Activated CD8-positive, alpha-beta memory T cell treated with anti-CD3 and anti-CD28 coated beads, Interleukin-2, amount 50 U/mL, for 1 hour (primary cell): ENCODE results near the gene SFXN1.

Source experiments
- DNase-seq: peaks from one replicate; pipeline ENCODE4 v3.0.0-alpha.2; 2020; ENCODE audit errors: extremely low read depth

SFXN1 gene

GRCh38 chr5:175541264-175541663 lies 62.9 kb downstream of the SFXN1 start:
- DNase-seq: no peak

DNA sequence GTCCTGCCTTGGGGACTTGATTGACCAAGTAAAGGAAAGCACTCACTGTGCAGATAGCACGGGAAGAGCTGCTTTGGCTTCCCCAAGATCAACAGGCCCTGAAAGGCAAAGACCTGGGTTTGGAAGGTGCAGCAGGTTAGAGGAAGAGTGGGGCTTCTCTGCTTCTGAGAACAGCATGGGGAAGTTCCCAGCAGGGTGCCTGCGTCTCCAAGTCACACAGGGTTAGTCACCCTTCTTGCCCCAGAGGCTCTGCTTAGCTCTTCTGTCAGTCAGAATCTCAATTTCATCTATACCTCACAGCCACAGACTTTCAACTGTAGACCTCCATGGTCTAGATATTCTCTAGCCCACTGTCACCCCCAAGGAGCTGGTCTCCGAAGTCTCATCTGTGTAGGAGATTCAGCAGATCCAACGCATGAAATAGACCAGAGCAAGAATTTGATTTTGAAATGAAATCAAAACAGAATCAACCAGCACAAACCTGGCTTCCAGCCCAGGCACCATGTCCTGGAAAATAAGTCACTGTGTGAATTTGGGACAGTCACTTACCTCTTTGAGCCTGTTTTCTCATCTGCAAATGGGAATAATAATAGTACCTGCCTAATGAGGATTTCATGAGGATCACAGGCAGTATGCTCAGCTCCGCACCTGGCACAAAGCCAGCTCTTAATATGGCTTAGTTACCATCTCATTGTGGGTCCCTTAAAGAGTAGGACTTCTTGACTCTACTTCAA lies 64.0 kb downstream of the SFXN1 start:
- no peak for DNase-seq

GRCh38 chr5:175542966-175543235 lies 64.5 kb downstream of the SFXN1 start:
- no peak for DNase-seq

GRCh38 chr5:175544108-175544511 lies 65.8 kb downstream of the SFXN1 start:
- DNase-seq: no peak

- DNase-seq: no peak
Measured at GRCh38 chr5:175544586-175544985, 66.2 kb downstream of the SFXN1 start.

GRCh38 chr5:175547842-175548241 lies 69.5 kb downstream of the SFXN1 start:
- DNase-seq: no peak

- no peak for DNase-seq
Measured at GRCh38 chr5:175548626-175549311, 70.4 kb downstream of the SFXN1 start.

DNA sequence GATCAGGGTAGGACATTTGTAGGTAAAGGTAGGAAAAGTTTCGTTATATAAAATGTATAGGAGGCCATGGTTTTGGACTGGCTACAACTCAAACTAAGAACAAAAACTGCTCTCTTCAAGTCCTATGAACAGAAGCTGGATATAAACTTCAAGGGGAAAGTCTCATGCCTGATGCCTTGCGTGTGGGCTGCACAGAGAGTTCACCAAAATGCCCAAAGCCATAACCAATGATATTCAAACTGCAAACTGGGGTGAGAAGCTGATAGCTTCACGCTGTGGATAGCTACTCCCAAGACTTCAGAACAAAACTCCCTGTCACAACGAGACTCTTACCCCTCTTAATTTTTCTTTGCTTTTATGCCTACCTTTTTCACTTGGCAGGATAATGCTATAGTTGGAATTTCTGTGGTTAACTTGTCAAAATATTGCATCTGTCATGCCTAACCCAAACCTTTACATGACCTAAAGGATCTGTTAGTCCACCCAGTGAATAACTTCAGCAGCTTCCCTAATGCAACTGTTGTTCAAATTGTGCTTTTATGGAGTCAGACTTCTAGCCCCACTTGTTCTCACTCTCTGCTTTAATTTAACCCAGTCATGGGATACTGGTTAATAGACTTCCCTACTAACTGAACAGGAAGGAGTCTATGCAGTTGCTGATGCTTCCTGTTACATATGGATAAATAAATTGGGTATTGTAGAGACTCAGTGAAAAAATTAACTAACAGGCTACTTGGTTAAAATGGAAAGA lies 71.9 kb downstream of the SFXN1 start:
- no peak for DNase-seq

GRCh38 chr5:175551266-175551665 lies 72.9 kb downstream of the SFXN1 start:
- no peak for DNase-seq

GRCh38 chr5:175554296-175554695 lies 75.9 kb downstream of the SFXN1 start:
- DNase-seq: no peak

DNA sequence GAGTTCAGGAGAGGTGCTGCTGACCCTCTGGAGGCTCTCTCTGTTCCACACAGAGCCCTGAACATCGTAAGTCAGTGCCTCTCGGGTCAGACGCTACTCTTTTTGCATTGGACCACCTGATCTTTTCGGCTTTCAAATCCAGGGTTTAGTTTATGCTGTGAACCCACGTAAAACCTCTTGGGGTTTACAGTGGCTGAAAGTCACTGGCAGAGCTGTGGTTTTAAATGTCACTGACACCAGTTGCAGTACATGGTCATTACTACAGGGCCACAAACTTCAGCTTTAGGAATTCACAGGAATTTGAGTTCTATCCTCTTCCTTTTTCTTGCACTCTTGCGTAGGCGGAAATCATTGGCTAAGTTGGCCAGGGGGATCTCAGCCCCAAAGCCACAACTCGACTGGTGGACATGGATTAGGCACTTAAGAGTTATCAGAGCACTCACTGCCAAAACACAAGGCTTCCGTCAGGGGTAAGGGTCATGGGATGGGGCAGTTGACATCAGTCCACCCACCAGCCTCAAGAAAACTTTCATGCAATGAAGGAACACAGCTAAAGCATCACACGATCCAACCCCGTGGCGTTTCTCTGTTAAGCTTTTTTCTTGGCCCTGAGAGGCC lies 76.9 kb downstream of the SFXN1 start:
- no peak for DNase-seq

DNA sequence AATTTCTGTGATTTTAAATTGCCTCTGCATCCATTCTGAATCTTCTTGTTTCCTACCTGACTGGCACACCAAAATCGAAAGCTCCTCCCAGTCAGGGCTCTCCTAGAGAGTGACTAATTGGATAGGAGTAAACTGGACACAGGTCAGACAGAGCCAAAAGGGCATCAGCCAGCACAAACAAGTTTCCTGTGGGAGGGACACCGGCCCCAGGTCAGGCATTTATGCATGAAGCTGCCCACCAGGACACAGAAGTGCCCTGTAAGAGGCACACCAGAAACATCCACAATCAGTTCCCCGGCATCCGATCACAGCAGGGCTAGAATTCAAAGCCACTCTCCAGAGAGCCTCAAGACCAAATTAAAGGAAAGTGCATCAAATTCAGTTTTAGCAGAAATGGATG lies 78.4 kb downstream of the SFXN1 start:
- DNase-seq: no peak

GRCh38 chr5:175557778-175558177 lies 79.4 kb downstream of the SFXN1 start:
- no peak for DNase-seq

DNA sequence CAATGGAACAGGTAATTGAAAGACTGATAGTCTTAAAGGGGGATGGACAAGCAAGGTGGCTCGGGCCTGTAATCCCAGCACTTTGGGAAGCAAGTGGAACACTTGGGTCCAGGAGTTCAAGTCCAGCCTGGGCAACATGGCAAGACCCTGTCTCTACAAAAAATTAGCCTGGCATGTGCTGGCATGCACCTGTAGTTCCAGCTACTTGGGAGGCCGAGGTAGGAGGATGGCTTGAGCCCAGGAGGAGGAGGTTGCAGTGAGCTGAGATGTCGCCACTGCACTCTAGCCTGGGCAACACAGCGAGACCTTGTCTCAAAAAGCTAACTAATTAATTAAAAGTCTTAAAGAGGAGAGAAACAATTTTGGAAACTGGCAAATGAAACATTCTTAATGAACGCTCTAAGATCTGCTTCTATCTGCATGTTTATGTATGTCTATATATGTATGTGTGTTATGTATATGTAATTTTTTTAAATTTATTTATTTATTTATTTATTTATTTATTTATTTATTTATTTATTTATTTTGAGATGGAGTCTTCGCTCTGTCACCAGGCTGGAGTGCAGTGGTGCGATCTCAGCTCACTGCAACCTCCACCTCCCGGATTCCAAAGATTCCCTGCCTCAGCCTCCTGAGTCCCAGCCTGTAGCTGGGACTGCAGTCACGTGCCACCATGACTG lies 80.6 kb downstream of the SFXN1 start:
- no peak for DNase-seq

DNA sequence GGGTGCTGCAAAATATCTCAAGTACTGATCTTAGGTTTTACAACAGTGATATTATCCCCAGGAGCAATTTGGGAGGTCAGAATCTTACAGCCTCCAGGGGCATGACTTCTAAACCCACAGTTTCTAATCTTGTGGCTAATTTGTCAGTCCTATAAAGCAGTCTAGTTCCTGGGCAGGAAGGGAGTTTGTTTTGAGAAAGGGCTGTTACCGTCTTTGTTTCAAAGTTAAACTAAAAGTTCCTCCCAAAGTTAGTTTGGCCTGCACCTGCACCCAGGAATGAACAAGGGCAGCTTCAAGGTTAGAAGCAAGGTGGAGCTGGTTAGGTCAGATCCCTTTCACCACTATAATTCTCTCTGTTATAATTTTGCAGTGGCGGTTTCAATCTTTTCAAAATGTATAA lies 81.7 kb downstream of the SFXN1 start:
- DNase-seq: no peak

DNA sequence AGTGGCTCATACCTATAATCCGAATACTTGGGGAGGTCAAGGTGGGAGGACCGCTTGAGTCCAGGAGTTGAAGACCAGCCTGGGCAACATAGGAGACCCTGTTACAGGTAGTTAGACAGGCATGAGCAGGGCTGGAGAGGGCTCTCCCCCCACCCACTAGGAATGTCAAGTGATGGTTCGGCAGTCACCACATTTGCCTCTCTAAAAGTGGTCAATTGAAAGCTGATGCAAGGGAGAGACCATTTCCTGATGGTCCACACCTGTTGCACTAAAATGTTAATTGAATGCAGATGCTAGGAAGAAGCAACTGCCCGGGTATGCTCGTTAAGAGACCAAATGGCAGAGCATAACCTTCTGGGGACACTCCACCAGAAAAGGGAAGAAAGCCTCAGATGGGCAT lies 82.7 kb downstream of the SFXN1 start:
- no peak for DNase-seq

DNA sequence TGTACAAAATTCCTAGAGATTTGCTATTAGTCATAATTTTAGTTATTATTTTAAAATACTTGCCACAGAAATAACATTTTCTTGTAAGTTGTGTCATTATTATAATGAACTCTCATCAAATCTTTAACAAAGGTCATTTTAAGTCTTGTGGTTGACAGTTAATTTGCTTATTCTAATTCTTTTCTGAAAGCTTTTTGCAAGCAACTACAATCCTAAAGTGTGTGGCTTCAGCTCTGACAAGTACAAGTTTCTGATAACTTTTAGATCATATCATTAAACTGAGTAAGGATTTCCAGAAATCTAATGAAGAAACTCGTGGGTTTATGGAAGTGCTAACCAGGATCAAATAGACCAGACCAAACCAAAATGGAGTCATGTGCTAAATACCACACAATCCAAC lies 86.4 kb downstream of the SFXN1 start:
- DNase-seq: no peak

GRCh38 chr5:175566697-175567096 lies 88.3 kb downstream of the SFXN1 start:
- no peak for DNase-seq

- no peak for DNase-seq
Measured at GRCh38 chr5:175567954-175568353, 89.6 kb downstream of the SFXN1 start.

- no peak for DNase-seq
Measured at GRCh38 chr5:175569701-175570100, 91.3 kb downstream of the SFXN1 start.

- DNase-seq: no peak
Measured at GRCh38 chr5:175572886-175573285, 94.5 kb downstream of the SFXN1 start.
